ENCODE results near the gene METAP1D.
A peak's percentile ranks its signal among the peaks of the same experiment; 100 is the strongest.

METAP1D gene

DNA sequence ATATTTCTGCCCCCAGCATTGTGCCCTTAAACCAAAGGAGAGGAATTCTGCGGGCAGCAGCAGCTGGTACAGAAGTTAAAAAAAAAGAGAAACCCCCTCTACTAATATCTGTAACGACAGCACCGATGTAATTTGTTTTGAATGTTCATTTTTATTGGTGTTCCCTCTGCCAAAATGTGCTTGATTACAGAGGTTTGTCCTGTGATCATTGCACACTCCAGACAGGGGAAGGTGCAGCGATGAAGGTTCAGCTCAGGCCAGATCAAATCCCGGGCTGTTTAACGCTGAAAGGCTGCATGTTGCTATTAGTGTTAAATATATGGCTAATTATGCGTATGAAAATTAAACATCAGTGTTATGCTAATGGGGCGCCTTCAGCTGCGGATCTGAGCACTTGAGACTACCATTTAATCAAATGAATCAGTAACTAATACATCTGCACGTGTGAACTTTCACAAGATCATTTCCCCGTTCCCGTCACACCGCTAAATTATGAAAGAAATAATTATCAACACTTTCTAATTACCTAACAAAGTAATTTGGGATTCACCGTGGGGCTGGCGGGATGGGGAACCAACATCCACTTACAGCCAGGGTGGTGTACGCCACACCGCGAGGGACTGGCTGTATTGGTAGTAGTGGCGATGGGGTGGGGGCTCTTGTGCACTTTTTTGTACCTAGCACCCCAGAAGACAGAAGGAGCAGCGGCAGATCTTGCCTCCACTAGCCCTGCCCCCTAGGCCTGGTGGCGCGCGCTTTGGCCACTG lies 84.1 kb downstream of the METAP1D start:
- peaks cover 99% of the 10 kb centered on the region for H4K20me1 ChIP-seq
- no peaks in the 10 kb centered on the region for H3K36me3 ChIP-seq
- H3K27ac ChIP-seq = no peak overlapping the region
- H3K9ac ChIP-seq = no peak overlapping the region
- H3K27me3 ChIP-seq = peaks cover 100% of the 10 kb centered on the region
- TF ChIP-seq Cebpa-rat (IDR thresholded peaks at IDR 0.05) = no peak
- H3K9me3 ChIP-seq = peaks cover 35% of the 10 kb centered on the region
- peaks cover 16% of the 10 kb centered on the region for H3K4me1 ChIP-seq
- peak overlapping the region; percentile 58 for H3K4me3 ChIP-seq
- H3K4me2 ChIP-seq = peak overlapping the region; percentile 83; the same call in 1 of the 2 replicates

DNA sequence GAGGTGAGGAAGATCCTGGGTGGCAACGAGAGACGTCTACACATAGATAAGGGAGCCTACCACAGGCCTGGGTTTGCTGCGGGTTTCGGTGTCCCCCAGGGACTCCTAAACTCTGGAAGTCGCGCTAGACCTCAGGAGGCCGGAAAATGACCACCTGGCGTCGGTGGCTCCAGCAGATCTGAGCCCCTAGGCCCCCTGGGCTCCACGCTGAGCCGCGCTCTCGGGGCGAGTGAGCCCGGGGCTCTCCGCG lies 84.6 kb downstream of the METAP1D start:
- H3K4me2 ChIP-seq = peak overlapping the region; percentile 83
- H3K4me1 ChIP-seq = peaks cover 16% of the 10 kb centered on the region
- H3K27ac ChIP-seq = no peak overlapping the region
- H3K9ac ChIP-seq = no peak overlapping the region
- no peaks in the 10 kb centered on the region for H3K36me3 ChIP-seq
- H3K27me3 ChIP-seq = peaks cover 100% of the 10 kb centered on the region
- H3K4me3 ChIP-seq = peak overlapping the region; percentile 58
- TF ChIP-seq Cebpa-rat (IDR thresholded peaks at IDR 0.05) = no peak
- peaks cover 99% of the 10 kb centered on the region for H4K20me1 ChIP-seq
- H3K9me3 ChIP-seq = peaks cover 35% of the 10 kb centered on the region

- no peaks in the 10 kb centered on the region for H3K36me3 ChIP-seq
- H3K4me1 ChIP-seq = peaks cover 16% of the 10 kb centered on the region
- H3K27me3 ChIP-seq = peaks cover 100% of the 10 kb centered on the region
- H3K4me2 ChIP-seq = peak overlapping the region; percentile 83
- H3K9ac ChIP-seq = no peak overlapping the region
- no peak overlapping the region for H3K27ac ChIP-seq
- peak; percentile 76 for TF ChIP-seq Cebpa-rat (IDR thresholded peaks at IDR 0.05)
- H3K9me3 ChIP-seq = peaks cover 35% of the 10 kb centered on the region
- peaks cover 100% of the 10 kb centered on the region for H4K20me1 ChIP-seq
- H3K4me3 ChIP-seq = peak overlapping the region; percentile 58
Measured at GRCh38 chr2:172084645-172085459, 85.1 kb downstream of the METAP1D start.

- no peaks in the 10 kb centered on the region for H3K36me3 ChIP-seq
- H3K27ac ChIP-seq = no peak within 1 kb of the TSS
- H4K20me1 ChIP-seq = peaks cover 100% of the 10 kb centered on the region
- H3K9me3 ChIP-seq = peaks cover 27% of the 10 kb centered on the region
- no peak for TF ChIP-seq Cebpa-rat (IDR thresholded peaks at IDR 0.05)
- H3K4me3 ChIP-seq = peak within 1 kb of the TSS; percentile 58
- no peak within 1 kb of the TSS for H3K9ac ChIP-seq
- H3K27me3 ChIP-seq = peaks cover 100% of the 10 kb centered on the region
- peaks cover 16% of the 10 kb centered on the region for H3K4me1 ChIP-seq
- peak within 1 kb of the TSS; percentile 83 for H3K4me2 ChIP-seq
Measured at GRCh38 chr2:172085460-172086159, 85.9 kb downstream of the METAP1D start, which contains the start of gene DLX1. Gene DLX1 (plus strand): TSS chr2:172085507. CDS start chr2:172085678, 171 bp downstream.

DNA sequence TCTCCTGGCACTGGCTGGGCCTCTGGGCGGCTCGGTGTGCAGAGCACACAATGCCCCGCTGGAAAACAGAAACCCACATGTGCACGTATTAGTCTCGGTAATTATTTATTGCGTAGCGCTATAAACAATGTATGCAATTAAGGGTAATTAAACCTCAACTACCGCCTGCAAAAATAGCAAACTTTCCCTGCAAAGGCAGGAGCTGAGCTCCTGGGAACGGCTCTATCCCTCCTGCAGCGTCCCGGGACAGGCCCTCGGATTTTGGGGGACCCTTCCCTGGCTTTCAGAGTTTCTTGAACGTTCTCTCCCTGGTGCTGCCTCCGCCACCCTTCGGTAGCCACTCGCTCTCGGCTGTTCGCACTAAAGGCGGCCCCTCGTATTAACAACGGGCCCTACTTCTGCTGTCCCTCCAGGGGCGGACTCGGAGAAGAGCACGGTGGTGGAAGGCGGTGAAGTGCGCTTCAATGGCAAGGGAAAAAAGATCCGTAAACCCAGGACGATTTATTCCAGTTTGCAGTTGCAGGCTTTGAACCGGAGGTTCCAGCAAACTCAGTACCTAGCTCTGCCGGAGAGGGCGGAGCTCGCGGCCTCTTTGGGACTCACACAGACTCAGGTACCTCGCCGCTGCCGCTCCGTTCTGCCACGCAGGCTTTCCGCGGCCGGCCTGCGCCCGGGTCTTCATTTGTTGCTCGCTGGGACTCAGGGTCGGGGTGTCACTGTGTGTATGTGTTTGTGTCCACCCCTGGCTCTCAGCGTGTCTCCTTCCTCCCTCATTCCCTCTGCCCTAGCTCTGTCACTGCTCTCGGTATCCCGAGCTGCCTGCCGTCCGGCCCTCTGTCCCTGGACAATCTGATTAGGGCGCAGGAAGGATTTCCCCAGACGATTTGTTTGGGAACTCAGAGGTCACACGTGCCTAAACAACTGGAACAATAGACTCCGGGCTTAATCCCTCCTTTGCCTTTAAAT lies 86.8 kb downstream of the METAP1D start:
- peaks cover 100% of the 10 kb centered on the region for H3K27me3 ChIP-seq
- no peak overlapping the region for H3K4me2 ChIP-seq
- no peak overlapping the region for H3K27ac ChIP-seq
- H3K9me3 ChIP-seq = peaks cover 19% of the 10 kb centered on the region
- H3K4me1 ChIP-seq = peaks cover 16% of the 10 kb centered on the region
- TF ChIP-seq Cebpa-rat (IDR thresholded peaks at IDR 0.05) = no peak
- no peaks in the 10 kb centered on the region for H3K36me3 ChIP-seq
- H3K9ac ChIP-seq = no peak overlapping the region
- H4K20me1 ChIP-seq = peaks cover 99% of the 10 kb centered on the region
- no peak overlapping the region for H3K4me3 ChIP-seq

GRCh38 chr2:172087207-172087779 lies 87.5 kb downstream of the METAP1D start:
- peaks cover 100% of the 10 kb centered on the region for H3K27me3 ChIP-seq
- H3K4me3 ChIP-seq = no peak overlapping the region; the same call in 1 of the 2 replicates
- TF ChIP-seq Cebpa-rat (IDR thresholded peaks at IDR 0.05) = no peak
- H3K9me3 ChIP-seq = peaks cover 19% of the 10 kb centered on the region
- H3K9ac ChIP-seq = no peak overlapping the region
- no peak overlapping the region for H3K27ac ChIP-seq
- peaks cover 16% of the 10 kb centered on the region for H3K4me1 ChIP-seq
- no peaks in the 10 kb centered on the region for H3K36me3 ChIP-seq
- H4K20me1 ChIP-seq = peaks cover 99% of the 10 kb centered on the region
- H3K4me2 ChIP-seq = no peak overlapping the region

GRCh38 chr2:172087780-172088244 lies 88.1 kb downstream of the METAP1D start:
- Histone ChIP-seq H3K9ac (no peak overlapping the region), H4K20me1 (peaks cover 99% of the 10 kb centered on the region), H3K36me3 (no peaks in the 10 kb centered on the region), H3K9me3 (peaks cover 19% of the 10 kb centered on the region), H3K4me2 (no peak overlapping the region), H3K27ac (no peak overlapping the region), H3K4me1 (peaks cover 16% of the 10 kb centered on the region), H3K4me3 (no peak overlapping the region; the same call in 1 of the 2 replicates), H3K27me3 (peaks cover 100% of the 10 kb centered on the region)
- no peak for TF ChIP-seq Cebpa-rat (IDR thresholded peaks at IDR 0.05)

DNA sequence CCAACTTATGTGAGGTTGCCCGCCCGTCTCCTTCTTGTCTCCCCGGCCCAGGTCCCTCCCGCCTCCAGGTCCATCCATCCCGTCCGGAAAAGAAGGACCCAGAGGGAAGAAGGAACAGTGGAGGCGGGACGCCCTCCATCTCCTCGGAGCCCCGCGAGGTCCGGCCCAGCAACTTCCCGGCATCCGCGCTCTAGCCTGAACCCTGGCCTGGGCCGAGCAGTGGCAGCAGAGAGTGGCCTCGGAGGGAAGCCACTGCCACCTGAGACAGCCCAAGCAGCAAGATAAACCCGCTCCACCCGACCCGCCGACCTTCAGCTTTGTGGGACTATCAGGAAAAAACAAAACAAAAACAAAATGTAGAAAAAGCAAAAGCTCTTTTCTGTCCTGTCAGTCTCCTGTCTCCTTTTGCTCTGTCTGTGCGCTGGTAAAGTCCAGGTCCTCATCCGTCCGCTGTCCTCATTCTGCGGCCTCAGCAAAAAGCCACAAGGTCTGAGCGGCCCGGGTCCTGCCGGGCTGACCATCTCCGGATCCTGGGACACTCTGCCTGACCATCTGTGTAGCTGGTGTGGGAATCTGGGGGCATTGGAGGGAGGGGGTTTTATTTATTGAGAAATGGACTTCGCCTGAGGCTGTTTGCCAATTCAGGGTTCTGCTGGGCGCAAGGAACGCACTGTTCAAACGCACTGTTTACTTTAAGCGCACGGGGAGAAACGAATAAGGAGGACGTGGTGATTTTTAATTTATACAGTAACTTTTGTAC lies 88.7 kb downstream of the METAP1D start:
- H3K4me1 ChIP-seq = peaks cover 16% of the 10 kb centered on the region
- H3K27me3 ChIP-seq = peaks cover 100% of the 10 kb centered on the region

More for the DNA sequence above, 88.7 kb downstream of the METAP1D start:
- Histone ChIP-seq H3K9me3 (peaks cover 19% of the 10 kb centered on the region), H3K27ac (no peak overlapping the region), H4K20me1 (peaks cover 99% of the 10 kb centered on the region), H3K36me3 (no peaks in the 10 kb centered on the region), H3K9ac (no peak overlapping the region), H3K4me2 (no peak overlapping the region), H3K4me3 (no peak overlapping the region)
- no peak for TF ChIP-seq Cebpa-rat (IDR thresholded peaks at IDR 0.05)
